PC-9 (cell line): Measurements from ENCODE around the gene SLC35F3. TPM values are rescaled to one million over a fixed set of nuclear protein-coding genes. Genes with fewer than 3 reads are reported as not detected.
A peak's percentile ranks its signal among the peaks of the same experiment; 100 is the strongest.

Experiments used
- BruUV-seq: library from RNA; stranded (reverse); fragments of 400-500 nt; replicated peaks from 2 replicates; lab custom pipeline; 2021; lab: Mats Ljungman, UMichigan
- CTCF ChIA-PET: fragments of 300-600 bp; sonication (Branson Sonifier 250); formaldehyde crosslinking; loops from one replicate; lab custom pipeline; 2022; ENCODE audit warnings: antibody characterized with exemption; lab: Charles Lee
- POLR2A ChIA-PET: fragments of 300-600 bp; sonication (Branson Sonifier 250); formaldehyde crosslinking; loops from one replicate; lab custom pipeline; 2022; ENCODE audit warnings: antibody characterized with exemption; ENCODE audit not compliant: unreplicated experiment; lab: Charles Lee
- DNase-seq, 2 experiments: peaks; one replicate each; pipeline versions ENCODE4 v3.0.0 to v3.0.0-alpha.2; 2015 to 2022; ENCODE audit warnings: mixed read lengths in 1 of 2
- H2AFZ ChIP-seq: fragments of 200-600 bp; sonication (generic); 2 replicates; pipeline ENCODE4 v1.8.1; 2017; ENCODE audit warnings: antibody characterized with exemption
- H3F3A ChIP-seq: fragments of 200-600 bp; sonication (generic); 2 replicates; pipeline ENCODE4 v1.8.1; 2017; ENCODE audit warnings: antibody characterized with exemption, mild to moderate bottlenecking, low read depth; ENCODE audit not compliant: insufficient read depth
- H3K27ac ChIP-seq: fragments of 200-600 bp; sonication (generic); 2 replicates; pipeline ENCODE4 v1.6.1; 2016; ENCODE audit warnings: mixed run types
- H3K27me3 ChIP-seq: fragments of 200-600 bp; sonication (generic); 2 replicates; pipeline ENCODE4 v1.6.1; 2016; ENCODE audit warnings: low read depth, mixed run types; ENCODE audit not compliant: insufficient read depth
- H3K36me3 ChIP-seq: fragments of 200-600 bp; sonication (generic); 2 replicates; pipeline ENCODE4 v1.6.1; 2016; ENCODE audit warnings: low read depth, mixed run types
- H3K4me1 ChIP-seq: fragments of 200-600 bp; sonication (generic); replicated peaks from 2 replicates; pipeline ENCODE4 v1.6.1; 2016; ENCODE audit warnings: mixed run types; ENCODE audit not compliant: insufficient read depth
- H3K4me2 ChIP-seq: fragments of 200-600 bp; sonication (generic); 2 replicates; pipeline ENCODE4 v1.6.1; 2017; ENCODE audit warnings: mixed run types
- H3K4me3 ChIP-seq: fragments of 200-600 bp; sonication (generic); 2 replicates; pipeline ENCODE4 v1.6.1; 2016; ENCODE audit warnings: mixed run types
- H3K79me2 ChIP-seq: fragments of 200-600 bp; sonication (generic); 2 replicates; pipeline ENCODE4 v1.6.1; 2017; ENCODE audit warnings: low read depth, mixed run types
- H3K9me2 ChIP-seq: fragments of 200-600 bp; sonication (generic); 2 replicates; pipeline ENCODE4 v1.8.1; 2017; ENCODE audit warnings: mild to moderate bottlenecking; ENCODE audit not compliant: insufficient read depth
- H3K9me3 ChIP-seq: fragments of 200-600 bp; sonication (generic); 2 replicates; pipeline ENCODE4 v1.8.1; 2016; ENCODE audit warnings: low read depth; ENCODE audit not compliant: insufficient read depth
- H4K20me1 ChIP-seq: fragments of 200-600 bp; sonication (generic); 2 replicates; pipeline ENCODE4 v1.8.1; 2017; ENCODE audit not compliant: insufficient read depth
- CTCF ChIP-seq: fragments of 200-600 bp; sonication (generic); conservative IDR thresholded peaks from 2 replicates; pipeline ENCODE4 v1.6.1; 2017; ENCODE audit warnings: mixed run types, antibody characterized with exemption, mild to moderate bottlenecking, moderate library complexity
- EZH2 ChIP-seq: fragments of 200-600 bp; sonication (generic); IDR thresholded peaks from 2 replicates; pipeline ENCODE4 v1.8.0; 2017; ENCODE audit warnings: antibody characterized with exemption, low read depth
- intact Hi-C: fragments of 100-400 bp; cut with micrococcal nuclease; formaldehyde crosslinking; loops from one replicate; pipeline ENCODE4 v1.10.0; 2022; ENCODE audit not compliant: unreplicated experiment
- total RNA-seq: library from RNA; stranded (reverse); gene quantifications from 2 replicates; pipeline ENCODE4 v1.2.3, GENCODE V29; 2021

SLC35F3 gene
- total RNA-seq, 1 experiment from 2014 or later, result 6.1 TPM

- no peaks in the 10 kb centered on the region for H3K9me3 ChIP-seq
- H3F3A ChIP-seq, result 0 out of 2 replicates have a peak, but pooled peaks cover 5% of the 10 kb centered on the region
- H4K20me1 ChIP-seq, result no peaks in the 10 kb centered on the region
- ChIA-PET POLR2A (no interaction called here), CTCF (interaction anchor here (0.7 kb wide), 1 partner anchor 356 kb away, joined by 3 read pairs; no protein-coding TSS in a partner anchor)
- H3K79me2 ChIP-seq, result no peaks in the 10 kb centered on the region
- BruUV-seq, result no TSS peak
- H3K27ac ChIP-seq, result no peak overlapping the region
- H3K4me3 ChIP-seq, result no peak overlapping the region
- no peak overlapping the region for H2AFZ ChIP-seq
- intact Hi-C loops, result no loop called here
- no peaks in the 10 kb centered on the region for H3K36me3 ChIP-seq
- DNase-seq, result no peak
- H3K27me3 ChIP-seq, result no peaks in the 10 kb centered on the region
- no peak for TF ChIP-seq CTCF
- no peak for TF ChIP-seq EZH2
- peaks cover 12% of the 10 kb centered on the region for H3K4me1 ChIP-seq
- no peaks in the 10 kb centered on the region for H3K9me2 ChIP-seq
- H3K4me2 ChIP-seq, result peak overlapping the region; percentile 34
These were observed 68.1 kb downstream of the SLC35F3 start for GRCh38 chr1:233972563-233972950.

- Histone ChIP-seq H3K9me3 (no peaks in the 10 kb centered on the region), H3K4me2 (peak overlapping the region; percentile 34), H2AFZ (no peak overlapping the region), H3K27ac (no peak overlapping the region), H4K20me1 (no peaks in the 10 kb centered on the region), H3K4me3 (no peak overlapping the region), H3K4me1 (peaks cover 12% of the 10 kb centered on the region), H3K9me2 (no peaks in the 10 kb centered on the region), H3K79me2 (no peaks in the 10 kb centered on the region), H3F3A (0 out of 2 replicates have a peak, but pooled peaks cover 5% of the 10 kb centered on the region), H3K36me3 (no peaks in the 10 kb centered on the region), H3K27me3 (no peaks in the 10 kb centered on the region)
- TF ChIP-seq EZH2 (no peak), CTCF (no peak)
- CTCF ChIA-PET, result no interaction called here
- POLR2A ChIA-PET, result no interaction called here
- intact Hi-C loops, result no loop called here
- no TSS peak for BruUV-seq
- DNase-seq, result peak; percentile 52 to 69
These were observed 68.6 kb downstream of the SLC35F3 start for GRCh38 chr1:233972951-233973635.

GRCh38 chr1:233975486-233975885, 71.0 kb downstream of the SLC35F3 start:
- DNase-seq, result no peak
- no peak overlapping the region for H3K4me2 ChIP-seq
- H3K4me1 ChIP-seq, result peaks cover 12% of the 10 kb centered on the region
- H3F3A ChIP-seq, result 0 out of 2 replicates have a peak, but pooled peaks cover 5% of the 10 kb centered on the region
- H3K36me3 ChIP-seq, result no peaks in the 10 kb centered on the region
- intact Hi-C loops, result no loop called here
- H3K27ac ChIP-seq, result no peak overlapping the region
- TF ChIP-seq CTCF, result no peak
- TF ChIP-seq EZH2, result no peak
- H3K9me3 ChIP-seq, result no peaks in the 10 kb centered on the region
- BruUV-seq, result no TSS peak
- ChIA-PET POLR2A (no interaction called here), CTCF (no interaction called here)
- H3K27me3 ChIP-seq, result no peaks in the 10 kb centered on the region
- H3K4me3 ChIP-seq, result no peak overlapping the region
- H2AFZ ChIP-seq, result no peak overlapping the region
- no peaks in the 10 kb centered on the region for H3K79me2 ChIP-seq
- H3K9me2 ChIP-seq, result no peaks in the 10 kb centered on the region
- H4K20me1 ChIP-seq, result no peaks in the 10 kb centered on the region
